Middle frontal gyrus (tissue), 1 donor: ENCODE data around the gene NCOR1.
A peak's percentile ranks its signal among the peaks of the same experiment; 100 is the strongest.
"Not testable (repeated sequence)": the region's sequence is repeated elsewhere in the genome, so short reads cannot be mapped to it uniquely, and the experiment has no call there.

Source experiments
- DNase-seq: peaks from one replicate; pipeline ENCODE4 v3.0.0-alpha.2; 2015; ENCODE audit warnings: low spot score; ENCODE audit errors: extremely low spot score

Gene NCOR1

GRCh38 chr17:16215273-16215964 lies at the start of gene NCOR1:
NCOR1 (minus strand) TSS chr17:16215534; CDS start chr17:16194569, 20,965 bp downstream.
- DNase-seq: peak; percentile 82

GRCh38 chr17:16262201-16262600 lies 46.9 kb upstream of the NCOR1 start:
- no peak for DNase-seq

DNA sequence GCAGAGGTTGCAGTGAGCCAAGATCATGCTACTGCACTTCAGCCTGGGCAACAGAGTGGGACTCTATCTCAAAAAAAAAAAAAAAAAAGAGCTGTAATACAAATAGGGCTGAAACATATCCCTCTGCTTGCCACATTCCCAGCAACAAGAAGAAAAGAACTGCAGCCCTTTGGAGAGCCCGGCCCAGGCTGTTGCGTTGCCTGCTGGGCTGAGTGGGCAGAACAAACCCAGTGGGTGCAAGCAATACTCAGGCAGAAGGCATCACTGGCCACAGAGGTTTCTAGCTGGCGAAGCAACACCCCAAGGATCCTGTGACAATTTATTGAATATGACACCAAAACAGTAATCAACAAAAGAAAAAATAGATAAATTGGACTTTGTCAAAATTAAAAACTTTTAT lies 45.7 kb upstream of the NCOR1 start:
- DNase-seq: no peak

GRCh38 chr17:16259926-16260325 lies 44.6 kb upstream of the NCOR1 start:
- DNase-seq: no peak

- DNase-seq: no peak
Observed at GRCh38 chr17:16258901-16259300, 43.6 kb upstream of the NCOR1 start.

GRCh38 chr17:16255481-16255921 lies 40.2 kb upstream of the NCOR1 start:
- DNase-seq: peak; percentile 11

DNA sequence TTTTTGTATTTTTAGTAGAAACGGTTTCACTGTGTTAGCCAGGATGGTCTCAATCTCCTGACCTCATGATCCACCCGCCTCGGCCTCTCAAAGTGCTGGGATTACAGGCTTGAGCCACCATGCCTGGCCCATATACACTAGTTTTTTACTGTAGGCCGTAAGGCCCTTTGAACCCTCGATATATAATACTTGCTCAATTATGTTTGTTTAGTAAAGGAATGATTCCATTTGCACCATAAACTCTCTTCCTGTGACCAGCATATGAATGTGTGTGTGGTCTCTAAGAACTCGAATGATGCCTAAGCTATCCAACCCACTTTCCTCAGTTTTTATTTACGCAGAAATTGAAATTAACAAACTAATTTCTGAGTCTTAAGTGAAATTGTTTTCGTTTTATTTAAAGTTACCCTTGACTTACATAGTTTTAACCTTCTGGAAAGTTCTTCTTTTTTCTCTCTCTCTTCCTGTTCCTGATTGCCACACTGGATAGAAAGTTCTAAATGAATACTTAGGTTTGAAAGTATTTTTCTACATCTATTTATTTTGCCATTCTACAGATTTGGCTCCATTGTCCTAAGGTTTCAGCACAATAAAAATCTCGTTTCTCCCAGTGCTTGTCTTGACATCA lies 39.6 kb upstream of the NCOR1 start:
- no peak for DNase-seq

DNA sequence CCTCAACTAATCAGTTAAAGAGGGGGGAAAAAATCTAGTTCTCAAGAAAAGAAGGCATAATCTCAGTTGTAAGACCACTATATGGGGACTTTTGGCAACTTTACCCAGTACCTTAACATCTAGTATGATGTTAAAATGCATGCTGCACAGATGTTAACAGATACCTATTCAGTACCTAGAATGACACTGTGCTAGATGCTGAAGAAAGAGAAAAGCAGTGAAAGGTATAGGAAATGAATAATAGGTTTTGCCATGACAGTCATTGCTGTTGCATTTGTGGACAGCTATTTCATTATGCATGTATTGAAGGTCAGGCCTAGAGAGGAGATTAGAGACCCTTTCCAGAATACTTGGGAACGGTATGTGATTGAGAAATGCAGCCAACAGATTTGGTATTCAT lies 36.2 kb upstream of the NCOR1 start:
- no peak for DNase-seq

- no peak for DNase-seq
Observed at GRCh38 chr17:16251043-16251442, 35.7 kb upstream of the NCOR1 start.

- no peak for DNase-seq
Observed at GRCh38 chr17:16250635-16251034, 35.3 kb upstream of the NCOR1 start.

DNA sequence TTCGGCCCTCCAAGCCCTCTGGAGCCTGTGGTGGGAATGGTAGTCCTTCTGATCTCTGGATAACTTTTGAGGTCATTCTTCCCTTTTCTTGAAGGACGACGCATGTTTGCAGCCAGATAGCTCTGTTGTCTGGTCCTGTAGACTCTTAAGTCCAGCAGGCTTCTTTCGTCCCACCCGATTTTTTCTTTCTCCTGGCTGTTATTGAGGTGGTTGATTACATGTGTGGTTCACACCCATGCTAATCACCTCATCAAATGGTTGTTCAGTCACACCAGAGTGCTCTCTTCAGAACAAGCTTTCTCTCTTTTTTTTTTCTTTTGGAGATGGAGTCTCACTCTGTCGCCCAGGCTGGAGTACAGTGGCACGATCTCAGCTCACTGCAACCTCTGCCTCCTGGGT lies 32.3 kb upstream of the NCOR1 start:
- DNase-seq: no peak

- no peak for DNase-seq
Observed at GRCh38 chr17:16243801-16244567, 28.6 kb upstream of the NCOR1 start.

GRCh38 chr17:16243385-16243784 lies 28.1 kb upstream of the NCOR1 start:
- no peak for DNase-seq

DNA sequence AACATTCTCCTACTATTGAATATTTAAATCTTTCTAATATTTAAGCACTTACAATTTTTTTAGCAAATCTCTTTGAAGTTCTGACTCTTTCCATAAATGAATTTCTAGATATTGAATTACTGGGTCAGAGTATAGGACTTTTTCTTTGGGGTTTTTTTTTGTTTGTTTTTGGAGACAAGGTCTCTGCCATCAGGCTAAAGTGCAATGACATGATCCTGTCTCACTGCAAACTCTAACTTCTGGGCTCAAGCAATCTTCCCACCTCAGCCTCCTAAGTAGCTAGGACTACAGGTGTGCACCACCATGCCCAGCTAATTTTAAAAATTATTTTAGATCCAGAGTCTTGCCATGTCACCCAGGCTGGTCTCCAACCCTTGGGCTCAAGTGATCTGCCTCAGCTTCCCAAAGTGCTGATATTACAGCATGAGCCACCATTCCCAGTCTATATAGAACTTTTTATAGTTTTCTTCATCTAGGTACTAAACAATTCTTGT lies 26.6 kb upstream of the NCOR1 start:
- DNase-seq: no peak

DNA sequence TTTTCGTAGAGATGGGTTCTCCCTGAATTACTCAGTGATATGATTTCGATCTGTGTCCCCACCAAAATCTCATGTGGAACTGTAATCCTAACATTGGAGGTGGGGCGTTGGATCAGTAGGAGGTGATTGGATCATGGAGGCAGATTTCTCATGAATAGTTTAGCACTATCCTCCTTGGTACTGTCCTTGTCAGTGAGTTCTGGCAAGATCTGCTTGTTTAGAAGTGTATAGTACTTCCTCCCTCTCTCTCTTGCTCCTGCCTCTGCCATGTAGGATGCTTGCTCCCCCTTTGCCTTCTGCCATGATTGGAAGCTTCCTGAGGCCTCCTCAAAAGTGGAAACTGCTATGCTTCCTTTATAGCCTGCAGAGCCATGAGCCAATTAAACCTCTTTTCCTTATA lies 24.6 kb upstream of the NCOR1 start:
- DNase-seq: no peak

DNA sequence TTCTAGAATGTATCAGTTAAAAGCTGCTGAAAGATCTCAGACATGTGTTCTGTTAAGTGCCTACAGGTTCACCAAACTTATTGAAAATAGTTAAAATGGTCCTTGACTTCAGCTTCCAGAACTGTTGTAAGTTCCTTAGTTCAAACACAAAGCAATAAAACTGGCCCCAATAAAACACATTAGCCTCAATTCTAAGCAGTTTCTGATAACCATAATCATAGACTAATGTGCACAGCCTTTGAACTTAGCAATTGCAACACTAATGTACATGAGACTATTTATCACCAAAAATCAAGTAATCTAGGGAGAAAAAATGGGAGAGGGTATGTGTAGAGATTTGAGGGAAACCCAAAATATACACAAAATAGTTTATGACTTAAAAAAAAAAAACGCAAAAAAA lies 17.1 kb upstream of the NCOR1 start:
- no peak for DNase-seq

DNA sequence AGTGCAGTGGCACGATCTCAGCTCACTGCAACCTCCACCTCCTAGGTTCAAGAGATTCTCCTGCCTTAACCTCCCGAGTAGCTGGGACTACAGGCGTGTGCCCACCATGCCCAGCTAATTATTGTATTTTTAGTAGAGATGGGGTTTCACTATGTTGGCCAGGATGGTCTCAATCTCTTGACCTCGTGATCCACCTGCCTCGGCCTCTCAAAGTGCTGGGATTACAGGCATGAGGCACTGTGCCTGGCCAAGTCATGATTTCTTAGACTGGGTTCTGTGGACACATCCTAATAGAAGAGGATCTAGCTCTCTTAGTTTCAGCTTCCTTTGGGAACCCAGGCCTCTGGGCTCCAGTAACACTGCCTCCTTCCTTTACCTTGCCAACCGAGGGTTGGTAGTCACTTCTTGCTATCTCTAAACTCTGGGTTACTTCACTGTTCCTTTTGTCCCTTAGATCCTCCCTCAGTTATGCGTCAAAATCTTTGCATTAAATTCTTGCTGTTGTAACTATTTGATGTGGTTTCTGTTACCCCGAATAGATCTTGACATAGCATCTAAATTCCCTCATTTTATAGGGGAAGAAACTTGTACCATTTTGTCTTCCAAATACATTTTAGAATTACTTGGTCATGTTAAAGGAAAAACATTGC lies 14.7 kb upstream of the NCOR1 start:
- not testable (repeated sequence) for DNase-seq

- no peak for DNase-seq
Observed at GRCh38 chr17:16222406-16222805, 7.1 kb upstream of the NCOR1 start.

- DNase-seq: peak; percentile 83
Observed at GRCh38 chr17:16217002-16217635, 1.8 kb upstream of the NCOR1 start, which contains the start of gene PIGL. PIGL (plus strand) TSS chr17:16217210; CDS start chr17:16217227, 17 bp downstream.

- DNase-seq: not testable (repeated sequence)
Observed at GRCh38 chr17:16216341-16217001, 1.1 kb upstream of the NCOR1 start.

DNA sequence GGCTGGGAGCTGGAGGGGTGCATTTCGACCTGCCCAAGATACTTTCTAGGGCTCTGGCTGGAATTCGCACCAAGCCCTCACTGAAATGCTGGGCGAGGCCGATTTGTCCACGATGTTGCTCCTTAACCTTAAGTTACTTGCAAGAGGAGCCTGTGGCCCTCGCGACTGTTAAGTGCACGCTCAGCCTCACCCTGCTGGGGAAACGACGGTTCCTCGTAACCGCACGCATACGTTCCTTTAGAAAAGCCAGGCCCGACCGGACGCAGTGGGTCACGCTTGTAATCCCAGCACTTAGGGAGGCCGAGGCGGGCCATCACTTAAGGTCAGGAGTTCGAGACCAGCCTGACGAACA lies 607 bp upstream of the NCOR1 start:
- no peak for DNase-seq
